GM12878 (cell line): Measurements from ENCODE around the gene SLC12A6. TPM values are rescaled to one million over a fixed set of nuclear protein-coding genes. Genes with fewer than 3 reads are reported as not detected.
"Not testable (repeated sequence)": the region's sequence is repeated elsewhere in the genome, so short reads cannot be mapped to it uniquely, and the experiment has no call there.

ENCODE experiments used
- ATAC-seq: fragments of 200-7000 bp; cut with Tn5 transposase; 3 replicates; pipeline ENCODE4 v1.9.1; 2020; ENCODE audit warnings: mild to moderate bottlenecking, moderate library complexity
- BruUV-seq: library from RNA; stranded (reverse); fragments of 400-500 nt; replicated peaks from 2 replicates; lab custom pipeline; 2021; lab: Mats Ljungman, UMichigan
- CTCF ChIA-PET: fragments of 300-600 bp; sonication (Branson Sonifier 250); formaldehyde crosslinking; extraction: SDS; loops from one replicate; lab custom pipeline; 2021; ENCODE audit warnings: inconsistent platforms; lab: Yijun Ruan, JAX
- POLR2A ChIA-PET: fragments of 350-600 bp; formaldehyde crosslinking; extraction: SDS; loops from one replicate; lab custom pipeline; 2021; ENCODE audit warnings: inconsistent platforms; lab: Charles Lee
- RAD21 ChIA-PET: fragments of 300-600 bp; sonication (Branson Sonifier 250); formaldehyde crosslinking; loops from one replicate; lab custom pipeline; 2023; ENCODE audit warnings: antibody characterized with exemption; ENCODE audit not compliant: unreplicated experiment; lab: Charles Lee
- SMC1A ChIA-PET: fragments of 300-600 bp; sonication (Branson Sonifier 250); formaldehyde crosslinking; loops from one replicate; lab custom pipeline; 2023; ENCODE audit not compliant: unreplicated experiment, uncharacterized antibody; lab: Charles Lee
- DNase-seq: peaks from one replicate; pipeline ENCODE4 v3.0.0-alpha.2; 2011; ENCODE audit warnings: low read depth, low spot score
- FAIRE-seq: peaks from 3 replicates; lab custom pipeline; 2011; peaks lifted over from hg19 to GRCh38; lab: Jason Lieb, UNC
- H2AFZ ChIP-seq: 2 replicates; pipeline ENCODE4 v1.6.0; 2011; ENCODE audit warnings: low read depth, low read length, control low read depth; ENCODE audit not compliant: control insufficient read depth
- H3K27ac ChIP-seq: 2 replicates; pipeline ENCODE4 v1.5.1; 2011; ENCODE audit warnings: control low read depth; ENCODE audit not compliant: control insufficient read depth, insufficient read depth
- H3K27me3 ChIP-seq, 2 experiments: replicated peaks in 1 of 2; 2 replicates each; pipeline versions ENCODE4 v1.6.0 to v1.6.1; 2011; ENCODE audit warnings: low read length in 1 of 2; ENCODE audit not compliant: control insufficient read depth in 2 of 2, insufficient read depth in 2 of 2
- H3K36me3 ChIP-seq, 2 experiments: 2 replicates each; pipeline ENCODE4 v1.5.1; 2011; ENCODE audit warnings: low read length in 1 of 2; ENCODE audit not compliant: control insufficient read depth in 2 of 2, insufficient read depth in 2 of 2
- H3K4me1 ChIP-seq: 2 replicates; pipeline ENCODE4 v1.6.1; 2011; ENCODE audit warnings: mild to moderate bottlenecking, low read length, moderate library complexity, mixed read lengths; ENCODE audit not compliant: control insufficient read depth, insufficient read depth
- H3K4me2 ChIP-seq: 2 replicates; pipeline ENCODE4 v1.6.0; 2011; ENCODE audit warnings: control low read depth; ENCODE audit not compliant: control insufficient read depth, insufficient read depth
- H3K4me3 ChIP-seq: fragments of 200-600 bp; sonication (generic); 2 replicates; pipeline ENCODE4 v1.5.1; 2016
- H3K79me2 ChIP-seq: 2 replicates; pipeline ENCODE4 v1.6.0; 2011; ENCODE audit warnings: low read length; ENCODE audit not compliant: control insufficient read depth, insufficient read depth
- H3K9ac ChIP-seq: 2 replicates; pipeline ENCODE4 v1.8.0; 2011; ENCODE audit warnings: low read length, control low read depth, mixed read lengths; ENCODE audit not compliant: control insufficient read depth, insufficient read depth
- H3K9me3 ChIP-seq: replicated peaks from 3 replicates; pipeline ENCODE4 v1.5.1; 2011; ENCODE audit warnings: mild to moderate bottlenecking, low read length; ENCODE audit not compliant: control insufficient read depth, insufficient read depth
- H4K20me1 ChIP-seq: 2 replicates; pipeline ENCODE4 v1.6.0; 2011; ENCODE audit not compliant: control insufficient read depth, insufficient read depth
- CBFB ChIP-seq: IDR thresholded peaks from 2 replicates; pipeline ENCODE4 v1.6.1; 2016; ENCODE audit warnings: antibody characterized with exemption, low read depth
- ESRRA ChIP-seq: IDR thresholded peaks from 2 replicates; pipeline ENCODE4 v1.6.1; 2012; ENCODE audit warnings: mild to moderate bottlenecking, low read length, improper control_type of control experiment
- ETV6 ChIP-seq, 2 experiments: fragments of 450-650 bp in 1 of 2; IDR thresholded peaks in 1 of 2; conservative IDR thresholded peaks in 1 of 2; 2 replicates each; pipeline ENCODE4 v1.6.1; 2014; ENCODE audit warnings: antibody characterized with exemption in 1 of 2, borderline replicate concordance in 1 of 2, low read depth in 1 of 2, mild to moderate bottlenecking in 1 of 2, moderate library complexity in 1 of 2
- HDAC6 ChIP-seq: fragments of 200-600 bp; sonication (generic); IDR thresholded peaks from one replicate; pipeline ENCODE4 v1.8.0; 2017; ENCODE audit warnings: antibody characterized with exemption; ENCODE audit not compliant: unreplicated experiment
- IRF3 ChIP-seq: fragments of 450-650 bp; IDR thresholded peaks from 2 replicates; pipeline ENCODE4 v1.6.1; 2014; ENCODE audit warnings: mild to moderate bottlenecking
- LARP7 ChIP-seq: fragments of 450-650 bp; IDR thresholded peaks from 2 replicates; pipeline ENCODE4 v1.6.1; 2017; ENCODE audit warnings: mild to moderate bottlenecking
- NFXL1 ChIP-seq: fragments of 450-650 bp; IDR thresholded peaks from 2 replicates; pipeline ENCODE4 v1.6.1; 2017; ENCODE audit warnings: antibody characterized with exemption, mild to moderate bottlenecking, borderline replicate concordance
- WGBS: methylation state at CpG from one replicate; pipeline ENCODE4 v1.1.6; 2016; ENCODE audit warnings: low lambda C conversion rate; ENCODE audit not compliant: insufficient replicate concordance, insufficient coverage; ENCODE audit errors: missing lambda C conversion rate; 5-methylcytosine and 5-hydroxymethylcytosine counted together
- in situ Hi-C: fragments of 300-500 bp; cut with MboI; formaldehyde crosslinking; loops from 9 replicates; pipeline ENCODE4 v1.14.3; 2018; ENCODE audit warnings: mixed read lengths
- intact Hi-C: fragments of 100-400 bp; cut with micrococcal nuclease; formaldehyde crosslinking; loops from one replicate; pipeline ENCODE4 v1.14.2; 2022; ENCODE audit not compliant: unreplicated experiment
- polyA plus RNA-seq, 11 experiments: library from polyadenylated mRNA; depleted of rRNA in 4 of 11; unstranded in 6 of 11; stranded (reverse) in 5 of 11; fragments of >200 nt; fragmentation: Nextera tagmentation in 4 of 11; fragmentation: Illumina TruSeq in 1 of 11; extraction: Ambion mirVana in 4 of 11; extraction: Trizol in 1 of 11; gene quantifications; 1 replicate in 1 of 11; 2 replicates in 10 of 11; pipeline versions ENCODE4 v1.2.1 to v1.2.3, GENCODE V29; 2011 to 2016; ENCODE audit warnings: inconsistent platforms in 2 of 11, missing spikeins in 2 of 11, low read depth in 1 of 11
- total RNA-seq, 4 experiments: library from RNA; depleted of rRNA in 3 of 4; stranded (reverse); fragments of >200 nt in 3 of 4; fragmentation: Illumina TruSeq in 1 of 4; extraction: Trizol in 1 of 4; gene quantifications; 2 replicates each; pipeline versions ENCODE4 v1.2.1 to v1.2.3, GENCODE V29; 2013 to 2021
- TF ChIP-seq, protein P1 (sequence below), 3 experiments: IDR thresholded peaks in 2 of 3; conservative IDR thresholded peaks in 1 of 3; 2 replicates each; pipeline ENCODE4 v1.5.1; 2011; ENCODE audit warnings: low read depth in 3 of 3, low read length in 3 of 3, mild to moderate bottlenecking in 3 of 3, control low read depth in 2 of 3, moderate library complexity in 2 of 3, inconsistent platforms in 1 of 3, mixed read lengths in 1 of 3; ENCODE audit not compliant: control insufficient read depth in 2 of 3, insufficient read depth in 1 of 3; ENCODE audit errors: extremely low read depth in 1 of 3

Gene SLC12A6
- total and polyA plus RNA-seq, 10 of the 15 experiments (the other 5 are each of a cell fraction or from before 2014, with no cell fraction given), result 4.7 to 94.4 (median 34.2) TPM

GRCh38 chr15:34376856-34377255 lies 39.3 kb upstream of the SLC12A6 start:
- H3K4me2 ChIP-seq, result no peak overlapping the region
- BruUV-seq, result no TSS peak
- ChIA-PET SMC1A (no interaction called here), CTCF (no interaction called here), POLR2A (no interaction called here), RAD21 (no interaction called here)
- in situ Hi-C loops, result no loop called here
- ATAC-seq, result no peak
- no peaks in the 10 kb centered on the region for H3K4me1 ChIP-seq
- no peak overlapping the region for H3K4me3 ChIP-seq
- intact Hi-C loops, result loop anchor here (5.0 kb wide), 1 partner anchor 270 kb away; no protein-coding TSS in a partner anchor
- no peaks in the 10 kb centered on the region; a peak in 1 of 4 replicates for H3K36me3 ChIP-seq
- H4K20me1 ChIP-seq, result no peaks in the 10 kb centered on the region
- TF ChIP-seq CBFB, result no peak
- no peak for TF ChIP-seq ESRRA
- no peak for TF ChIP-seq ETV6 (conservative IDR thresholded peaks at IDR 0.05 in 1 of 2, IDR thresholded peaks at IDR 0.05 in 1 of 2; ENCODE audit: borderline replicate concordance in 1 of 2, low read depth in 1 of 2)
- TF ChIP-seq, protein P1, sequence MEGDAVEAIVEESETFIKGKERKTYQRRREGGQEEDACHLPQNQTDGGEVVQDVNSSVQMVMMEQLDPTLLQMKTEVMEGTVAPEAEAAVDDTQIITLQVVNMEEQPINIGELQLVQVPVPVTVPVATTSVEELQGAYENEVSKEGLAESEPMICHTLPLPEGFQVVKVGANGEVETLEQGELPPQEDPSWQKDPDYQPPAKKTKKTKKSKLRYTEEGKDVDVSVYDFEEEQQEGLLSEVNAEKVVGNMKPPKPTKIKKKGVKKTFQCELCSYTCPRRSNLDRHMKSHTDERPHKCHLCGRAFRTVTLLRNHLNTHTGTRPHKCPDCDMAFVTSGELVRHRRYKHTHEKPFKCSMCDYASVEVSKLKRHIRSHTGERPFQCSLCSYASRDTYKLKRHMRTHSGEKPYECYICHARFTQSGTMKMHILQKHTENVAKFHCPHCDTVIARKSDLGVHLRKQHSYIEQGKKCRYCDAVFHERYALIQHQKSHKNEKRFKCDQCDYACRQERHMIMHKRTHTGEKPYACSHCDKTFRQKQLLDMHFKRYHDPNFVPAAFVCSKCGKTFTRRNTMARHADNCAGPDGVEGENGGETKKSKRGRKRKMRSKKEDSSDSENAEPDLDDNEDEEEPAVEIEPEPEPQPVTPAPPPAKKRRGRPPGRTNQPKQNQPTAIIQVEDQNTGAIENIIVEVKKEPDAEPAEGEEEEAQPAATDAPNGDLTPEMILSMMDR (IDR thresholded peaks at IDR 0.05 in 2 of 3, conservative IDR thresholded peaks at IDR 0.05 in 1 of 3; ENCODE audit: control insufficient read depth in 2 of 3, extremely low read depth in 1 of 3, insufficient read depth in 1 of 3, low read depth in 3 of 3, low read length in 3 of 3), result no peak
- TF ChIP-seq HDAC6, result no peak
- no peak for TF ChIP-seq IRF3
- TF ChIP-seq LARP7, result no peak
- no peak for TF ChIP-seq NFXL1
- H2AFZ ChIP-seq, result no peak overlapping the region
- WGBS, result 94% methylated on average over 2 of the region's 2 CpGs
- no peak overlapping the region for H3K9ac ChIP-seq
- FAIRE-seq, result no peak
- no peak for DNase-seq
- no peaks in the 10 kb centered on the region for H3K27me3 ChIP-seq
- H3K27ac ChIP-seq, result no peak overlapping the region
- no peaks in the 10 kb centered on the region for H3K9me3 ChIP-seq
- H3K79me2 ChIP-seq, result no peaks in the 10 kb centered on the region

DNA sequence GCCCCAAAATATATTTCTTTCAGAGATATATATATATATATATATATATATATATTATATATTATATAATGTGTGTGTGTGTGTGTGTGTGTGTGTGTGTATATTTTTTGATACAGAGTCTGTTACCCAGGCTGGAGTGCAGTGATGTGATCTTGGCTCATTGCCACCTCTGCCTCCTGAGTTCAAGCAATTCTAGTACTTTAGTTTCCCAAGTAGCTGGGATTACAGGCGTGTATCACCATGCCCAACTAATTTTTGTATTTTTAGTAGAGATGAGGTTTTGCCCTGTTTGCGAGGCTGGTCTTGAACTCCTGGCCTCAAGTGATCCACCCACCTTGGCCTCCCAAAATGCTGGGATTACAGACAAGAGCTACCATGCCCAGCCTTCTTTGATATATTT lies 38.0 kb upstream of the SLC12A6 start:
- intact Hi-C loops, result loop anchor here (5.0 kb wide), 1 partner anchor 268 kb away; no protein-coding TSS in a partner anchor
- CTCF ChIA-PET, ATAC-seq, SMC1A ChIA-PET, H3K4me1 ChIP-seq, in situ Hi-C loops, RAD21 ChIA-PET, BruUV-seq, FAIRE-seq, H3K79me2 ChIP-seq, DNase-seq, H3K9me3 ChIP-seq, H3K36me3 ChIP-seq, H3K27me3 ChIP-seq, POLR2A ChIA-PET, H3K27ac ChIP-seq, H3K4me3 ChIP-seq, H3K9ac ChIP-seq, H4K20me1 ChIP-seq, H3K4me2 ChIP-seq, H2AFZ ChIP-seq: not testable (repeated sequence)
- WGBS, result 95% methylated on average over 2 of the region's 2 CpGs
